Panc1 (cell line): Measurements from ENCODE around the gene MDM1. TPM values are rescaled to one million over a fixed set of nuclear protein-coding genes. Genes with fewer than 3 reads are reported as not detected.

Source experiments
- ATAC-seq: fragments of 200-7000 bp; cut with Tn5 transposase; 2 replicates; pipeline ENCODE4 v1.9.1; 2020; ENCODE audit warnings: mild to moderate bottlenecking, moderate library complexity
- BruUV-seq: library from RNA; stranded (reverse); fragments of 400-500 nt; replicated peaks from 2 replicates; lab custom pipeline; 2021; lab: Mats Ljungman, UMichigan
- CTCF ChIA-PET: fragments of 300-600 bp; sonication (Branson Sonifier 250); formaldehyde crosslinking; loops from one replicate; lab custom pipeline; 2022; ENCODE audit warnings: antibody characterized with exemption; lab: Charles Lee
- POLR2A ChIA-PET: fragments of 300-600 bp; sonication (Branson Sonifier 250); formaldehyde crosslinking; loops from one replicate; lab custom pipeline; 2022; ENCODE audit warnings: antibody characterized with exemption; lab: Charles Lee
- DNase-seq: peaks from one replicate; pipeline ENCODE4 v3.0.0-alpha.2; 2010; ENCODE audit warnings: low read depth, low spot score
- H3K27ac ChIP-seq: 2 replicates; pipeline ENCODE4 v1.5.1; 2011; ENCODE audit warnings: mild to moderate bottlenecking, low read length, inconsistent platforms
- H3K27me3 ChIP-seq: fragments of 200-500 bp; sonication (Bioruptor generic); 2 replicates; pipeline ENCODE4 v1.6.0; 2014; ENCODE audit warnings: low read length, inconsistent platforms; ENCODE audit not compliant: control insufficient read depth, insufficient read depth
- H3K36me3 ChIP-seq: fragments of 200-500 bp; sonication (Bioruptor generic); 2 replicates; pipeline ENCODE4 v1.5.1; 2014; ENCODE audit warnings: inconsistent platforms, mild to moderate bottlenecking, low read length, moderate library complexity; ENCODE audit not compliant: control insufficient read depth, insufficient read depth
- H3K4me1 ChIP-seq: 2 replicates; pipeline ENCODE4 v1.5.1; 2011; ENCODE audit warnings: inconsistent platforms, mild to moderate bottlenecking, low read length, moderate library complexity; ENCODE audit not compliant: control insufficient read depth, insufficient read depth
- H3K4me3 ChIP-seq, 2 experiments: 2 replicates each; pipeline ENCODE4 v1.5.1; 2011 to 2012; ENCODE audit warnings: low read depth in 2 of 2, low read length in 2 of 2, mild to moderate bottlenecking in 2 of 2, inconsistent platforms in 1 of 2, moderate library complexity in 1 of 2
- H3K9me3 ChIP-seq: fragments of 200-500 bp; sonication (Bioruptor generic); 2 replicates; pipeline ENCODE4 v1.5.1; 2014; ENCODE audit warnings: low read depth, mild to moderate bottlenecking, inconsistent platforms, low read length, moderate library complexity; ENCODE audit not compliant: control insufficient read depth, insufficient read depth
- CTCF ChIP-seq: fragments of 450-650 bp; IDR thresholded peaks from 2 replicates; pipeline ENCODE4 v1.5.1; 2017; ENCODE audit warnings: mild to moderate bottlenecking
- POLR2AphosphoS5 ChIP-seq: IDR thresholded peaks from 2 replicates; pipeline ENCODE4 v1.6.1; 2012; ENCODE audit warnings: mild to moderate bottlenecking, low read depth, low read length, moderate library complexity
- REST ChIP-seq, 2 experiments: IDR thresholded peaks; 2 replicates each; pipeline ENCODE4 v1.6.1; 2011 to 2012; ENCODE audit warnings: low read depth in 2 of 2, control low read depth in 1 of 2, low read length in 1 of 2, mild to moderate bottlenecking in 1 of 2, moderate library complexity in 1 of 2; ENCODE audit not compliant: insufficient read depth in 1 of 2
- SIN3A ChIP-seq: IDR thresholded peaks from 2 replicates; pipeline ENCODE4 v1.6.1; 2012; ENCODE audit warnings: low read depth, mild to moderate bottlenecking, low read length, moderate library complexity, borderline replicate concordance; ENCODE audit not compliant: insufficient read depth
- TCF7L2 ChIP-seq: IDR thresholded peaks from 2 replicates; pipeline ENCODE4 v1.6.1; 2011; ENCODE audit warnings: mild to moderate bottlenecking, low read depth, low read length, inconsistent platforms
- in situ Hi-C: cut with HindIII; loops from 2 replicates; pipeline ENCODE4 v1.10.0; 2016; ENCODE audit warnings: low sequenced_read_pairs, low pct_unique_long_range_greater_than_20kb
- intact Hi-C: fragments of 100-400 bp; cut with micrococcal nuclease; formaldehyde crosslinking; loops from one replicate; pipeline ENCODE4 v1.10.0; 2022; ENCODE audit not compliant: unreplicated experiment
- total RNA-seq: library from RNA; stranded (reverse); gene quantifications from one replicate; pipeline ENCODE4 v1.2.1, GENCODE V29; 2021; ENCODE audit not compliant: unreplicated experiment

MDM1 gene
- total RNA-seq, 1 experiment from 2014 or later, result 17.8 TPM

- DNase-seq, result no peak
- no peak for ATAC-seq
- Histone ChIP-seq H3K4me1 (no peaks in the 10 kb centered on the region), H3K36me3 (no peaks in the 10 kb centered on the region), H3K27ac (no peak overlapping the region), H3K27me3 (no peaks in the 10 kb centered on the region), H3K9me3 (no peaks in the 10 kb centered on the region), H3K4me3 (no peak overlapping the region)
- POLR2A ChIA-PET, result no interaction called here
- intact Hi-C loops (no loop called here), in situ Hi-C loops (no loop called here)
- CTCF ChIA-PET, result no interaction called here
- TF ChIP-seq SIN3A (no peak), TCF7L2 (no peak), CTCF (no peak), POLR2AphosphoS5 (no peak), REST (IDR thresholded peaks at IDR 0.05; ENCODE audit: insufficient read depth in 1 of 2, low read depth in 2 of 2, low read length in 1 of 2) (no peak)
- BruUV-seq, result no TSS peak
Measured at GRCh38 chr12:68264158-68264855, 67.9 kb downstream of the MDM1 start.

- DNase-seq (no peak), ATAC-seq (no peak)
- Histone ChIP-seq H3K36me3 (no peaks in the 10 kb centered on the region), H3K27me3 (no peaks in the 10 kb centered on the region), H3K4me3 (no peak overlapping the region), H3K27ac (no peak overlapping the region), H3K9me3 (no peaks in the 10 kb centered on the region), H3K4me1 (no peaks in the 10 kb centered on the region)
- intact Hi-C loops (no loop called here), in situ Hi-C loops (no loop called here)
- TF ChIP-seq SIN3A (no peak), CTCF (no peak), POLR2AphosphoS5 (no peak), REST (IDR thresholded peaks at IDR 0.05; ENCODE audit: insufficient read depth in 1 of 2, low read depth in 2 of 2, low read length in 1 of 2) (no peak), TCF7L2 (no peak)
- BruUV-seq, result no TSS peak
- CTCF ChIA-PET, result no interaction called here
- POLR2A ChIA-PET, result no interaction called here
Measured at GRCh38 chr12:68263366-68263765, 68.8 kb downstream of the MDM1 start.
